Adrenal gland (tissue), 12 donors: Measurements from ENCODE around the gene SHC1. TPM values are rescaled to one million over a fixed set of nuclear protein-coding genes. Genes with fewer than 3 reads are reported as not detected.
"Not testable (repeated sequence)": the region's sequence is repeated elsewhere in the genome, so short reads cannot be mapped to it uniquely, and the experiment has no call there.

Source experiments
- DNase-seq, 7 donors: peaks; one replicate each; pipeline ENCODE4 v3.0.0-alpha.2; 2019 to 2020
- H3K27ac ChIP-seq, 5 donors: fragments of 200-600 bp; sonication (generic) in 4 of 5; 1 replicate in 3 of 5; 2 replicates in 2 of 5; pipeline versions ENCODE4 v1.5.1 to v1.8.0; 2016 to 2020; ENCODE audit warnings: mild to moderate bottlenecking in 1 of 5
- H3K27me3 ChIP-seq: fragments of 200-600 bp; 2 replicates; pipeline ENCODE4 v1.8.0; 2021
- H3K36me3 ChIP-seq, 2 donors: fragments of 200-600 bp; replicated peaks in 1 of 2; 1 replicate in 1 of 2; 2 replicates in 1 of 2; pipeline versions ENCODE4 v1.5.1 to v1.8.0; 2018 to 2022
- H3K4me1 ChIP-seq, 2 donors: fragments of 200-600 bp; replicated peaks in 1 of 2; 1 replicate in 1 of 2; 2 replicates in 1 of 2; pipeline versions ENCODE4 v1.5.1 to v1.8.0; 2018 to 2021
- H3K4me3 ChIP-seq, 4 donors: fragments of 200-600 bp; sonication (generic) in 3 of 4; one replicate each; pipeline ENCODE4 v1.5.1; 2016 to 2018
- H3K9me3 ChIP-seq, 3 donors: fragments of 200-600 bp; sonication (generic) in 1 of 3; replicated peaks in 1 of 3; 1 replicate in 2 of 3; 2 replicates in 1 of 3; pipeline versions ENCODE4 v1.5.1 to v1.8.0; 2016 to 2021
- CTCF ChIP-seq, 6 experiments: fragments of 450-650 bp in 4 of 6; fragments of 200-600 bp in 2 of 6; sonication (generic) in 1 of 6; IDR thresholded peaks; 1 replicate in 5 of 6; 2 replicates in 1 of 6; pipeline versions ENCODE4 v1.5.1 to v1.8.0; 2016 to 2021; ENCODE audit warnings: antibody characterized with exemption in 6 of 6, mild to moderate bottlenecking in 2 of 6, moderate library complexity in 1 of 6
- POLR2A ChIP-seq, 2 donors: fragments of 450-650 bp; IDR thresholded peaks; one replicate each; pipeline ENCODE4 v1.6.1; 2017; ENCODE audit warnings: antibody characterized with exemption in 2 of 2, mild to moderate bottlenecking in 2 of 2, moderate library complexity in 1 of 2
- WGBS, 4 donors: extraction: QIAGEN DNeasy Blood & Tissue Kit in 2 of 4; methylation state at CpG; one replicate each; pipeline versions ENCODE4 v1.1.5 to v1.1.7; 2013 to 2017; 5-methylcytosine and 5-hydroxymethylcytosine counted together
- intact Hi-C, 2 donors: fragments of 100-400 bp; cut with DNase I; formaldehyde crosslinking; loops; one replicate each; pipeline versions ENCODE4 v1.14.1 to v1.15.0; 2022 to 2023
- polyA plus RNA-seq, 3 donors: library from polyadenylated mRNA; stranded (reverse); fragments of 200-250 nt in 2 of 3; fragments of 350-450 nt in 1 of 3; fragmentation: Illumina TruSeq in 1 of 3; extraction: RNeasy Lipid Tissue Mini Kit (QIAGEN cat#74804) in 1 of 3; gene quantifications; one replicate each; pipeline ENCODE4 v1.2.3, GENCODE V29; 2013 to 2014
- total RNA-seq, 9 donors: library from RNA; depleted of rRNA in 4 of 9; stranded (reverse); fragments of >200 nt in 4 of 9; fragments of 120-200 nt in 1 of 9; fragmentation: NEBNext Ultra II Directional in 1 of 9; extraction: Animal tissue kit (Norgen Biotek cat#: 25700) in 1 of 9; gene quantifications; one replicate each; pipeline versions ENCODE4 v1.1.0 to v1.2.4, GENCODE V29; 2013 to 2023
- donor health status: healthy with polysubstance abuse.
- donor health status: Bipolar disorder and iron deficiency.
- donor health status: DM: yes; HTN: yes; CAD: no.
- donor health status: DM: no; HTN: no; CAD: no.
- donor health status: DM: no; HTN: no; CAD: no.
- donor health status: DM: yes; HTN: yes; CAD: no.

The SHC1 gene
- total and polyA plus RNA-seq, 12 donors: 80.3 to 260 (median 146) TPM

- no peaks in the 10 kb centered on the region for H3K9me3 ChIP-seq
- H3K4me3 ChIP-seq: peak within 1 kb of the TSS in 3 of 4 donors; percentile 21 to 92 (median 50)
- no peaks in the 10 kb centered on the region for H3K27me3 ChIP-seq
- DNase-seq: peak; percentile 97 to 100 (median 99)
- WGBS, 4 donors: 0 to 1% (median 0%) methylated on average over 25 to 26 of the region's 26 CpGs
- peaks cover 7 to 14% of the 10 kb centered on the region in 2 donors for H3K4me1 ChIP-seq
- intact Hi-C loops: no loop called here
- H3K36me3 ChIP-seq: no peaks in the 10 kb centered on the region
- peak in 1 of 2 donors; percentile 32 for TF ChIP-seq POLR2A (IDR thresholded peaks at IDR 0.05)
- TF ChIP-seq CTCF (IDR thresholded peaks at IDR 0.05): no peak
- peak within 1 kb of the TSS in 2 of 5 donors; percentile 43 to 47 for H3K27ac ChIP-seq
Observed at GRCh38 chr1:154982897-154983648, 12.5 kb upstream of the SHC1 start, which contains the start of gene FLAD1. TSS of gene FLAD1 (plus strand) at chr1:154983344. CDS start at chr1:154983695, 351 bp downstream.

- Histone ChIP-seq H3K27ac (no peak overlapping the region), H3K9me3 (no peaks in the 10 kb centered on the region)
- intact Hi-C loops: no loop called here
Observed at GRCh38 chr1:154982341-154982740, 11.8 kb upstream of the SHC1 start.

GRCh38 chr1:154978360-154978759, 7.8 kb upstream of the SHC1 start:
- DNase-seq: no peak
- Histone ChIP-seq H3K4me1 (peaks cover 4 to 20% of the 10 kb centered on the region in 2 donors), H3K27ac (no peak overlapping the region), H3K27me3 (no peaks in the 10 kb centered on the region), H3K9me3 (no peaks in the 10 kb centered on the region), H3K4me3 (no peak overlapping the region), H3K36me3 (no peaks in the 10 kb centered on the region)
- no peak for TF ChIP-seq POLR2A (IDR thresholded peaks at IDR 0.05)
- no peak for TF ChIP-seq CTCF (IDR thresholded peaks at IDR 0.05)
- 91 to 97% (median 94%) methylated on average over 3 of the region's 3 CpGs for WGBS, 4 donors
- intact Hi-C loops: no loop called here

More at GRCh38 chr1:154982341-154982740, 11.8 kb upstream of the SHC1 start:
- peak overlapping the region in 1 of 4 donors; percentile 92 for H3K4me3 ChIP-seq
- no peak for DNase-seq
- TF ChIP-seq CTCF (IDR thresholded peaks at IDR 0.05) (no peak), POLR2A (IDR thresholded peaks at IDR 0.05) (no peak)
- no peaks in the 10 kb centered on the region for H3K27me3 ChIP-seq
- no peaks in the 10 kb centered on the region for H3K36me3 ChIP-seq
- 66 to 76% (median 75%) methylated on average over 6 of the region's 6 CpGs for WGBS, 4 donors
- H3K4me1 ChIP-seq: peaks cover 7 to 14% of the 10 kb centered on the region in 2 donors

- H3K36me3 ChIP-seq, DNase-seq, H3K4me3 ChIP-seq, H3K9me3 ChIP-seq, H3K27ac ChIP-seq, intact Hi-C loops, H3K27me3 ChIP-seq: not testable (repeated sequence)
- peaks cover 8 to 25% of the 10 kb centered on the region in 2 donors for H3K4me1 ChIP-seq
- WGBS, 4 donors: 48 to 65% (median 53%) methylated on average over 3 of the region's 3 CpGs
Observed at GRCh38 chr1:154977762-154978161, 7.2 kb upstream of the SHC1 start.
